Aorta (tissue), 5 donors: Measurements from ENCODE around the gene MPST. TPM values are rescaled to one million over a fixed set of nuclear protein-coding genes. Genes with fewer than 3 reads are reported as not detected.

Source experiments
- ATAC-seq: fragments of 200-7000 bp; cut with Tn5 transposase; one replicate; pipeline ENCODE4 v1.9.1; 2022; ENCODE audit warnings: moderate library complexity; ENCODE audit not compliant: low FRiP score
- DNase-seq, 2 donors: peaks; one replicate each; pipeline ENCODE4 v3.0.0-alpha.2; 2020
- H3K27ac ChIP-seq, 2 donors: one replicate each; pipeline ENCODE4 v1.5.1; 2013; ENCODE audit warnings: low read length in 2 of 2, mild to moderate bottlenecking in 2 of 2, moderate library complexity in 2 of 2, control low read depth in 1 of 2, inconsistent platforms in 1 of 2, low read depth in 1 of 2
- H3K27me3 ChIP-seq, 2 donors: one replicate each; pipeline ENCODE4 v1.6.1; 2013; ENCODE audit warnings: control low read depth in 1 of 2, low read length in 1 of 2, mild to moderate bottlenecking in 1 of 2, moderate library complexity in 1 of 2; ENCODE audit not compliant: insufficient read depth in 2 of 2, control insufficient read depth in 1 of 2
- H3K36me3 ChIP-seq, 2 donors: one replicate each; pipeline ENCODE4 v1.6.1; 2013; ENCODE audit warnings: control low read depth in 1 of 2, low read length in 1 of 2, mild to moderate bottlenecking in 1 of 2; ENCODE audit not compliant: insufficient read depth in 2 of 2, control insufficient read depth in 1 of 2
- H3K4me1 ChIP-seq, 2 donors: one replicate each; pipeline ENCODE4 v1.6.1; 2013; ENCODE audit warnings: low read length in 2 of 2, control low read depth in 1 of 2, mild to moderate bottlenecking in 1 of 2, moderate library complexity in 1 of 2; ENCODE audit not compliant: insufficient read depth in 2 of 2, control insufficient read depth in 1 of 2
- H3K4me3 ChIP-seq, 2 donors: one replicate each; pipeline ENCODE4 v1.5.1; 2013; ENCODE audit warnings: low read length in 2 of 2, control low read depth in 1 of 2, mild to moderate bottlenecking in 1 of 2
- H3K9me3 ChIP-seq: one replicate; pipeline ENCODE4 v1.6.1; 2013; ENCODE audit warnings: mild to moderate bottlenecking, low read length; ENCODE audit not compliant: control insufficient read depth
- WGBS, 2 donors: extraction: QIAGEN DNeasy Blood & Tissue Kit; methylation state at CpG; one replicate each; pipeline ENCODE4 v1.1.7; 2013; 5-methylcytosine and 5-hydroxymethylcytosine counted together
- intact Hi-C, 2 donors: fragments of 100-400 bp; cut with DNase I; formaldehyde crosslinking; loops; one replicate each; pipeline versions ENCODE4 v1.14.2 to v1.15.0; 2022
- polyA plus RNA-seq, 2 donors: library from polyadenylated mRNA; stranded (reverse); fragments of 200-250 nt; gene quantifications; one replicate each; pipeline ENCODE4 v1.2.3, GENCODE V29; 2013
- total RNA-seq, 2 donors: library from RNA; stranded (reverse); fragmentation: NEBNext Ultra II Directional; extraction: Animal tissue kit (Norgen Biotek cat#: 25700); gene quantifications; one replicate each; pipeline ENCODE4 v1.2.1, GENCODE V29; 2021
- donor health status: healthy with polysubstance abuse.
- donor health status: Bipolar disorder and iron deficiency.
- donor health status: DM: no; HTN: no; CAD: no.
- donor health status: DM: no; HTN: no; CAD: no.
- donor health status: DM: yes; HTN: yes; CAD: no.

The MPST gene
- total and polyA plus RNA-seq, 4 donors, result 30.8 to 102 (median 46.8) TPM

DNA sequence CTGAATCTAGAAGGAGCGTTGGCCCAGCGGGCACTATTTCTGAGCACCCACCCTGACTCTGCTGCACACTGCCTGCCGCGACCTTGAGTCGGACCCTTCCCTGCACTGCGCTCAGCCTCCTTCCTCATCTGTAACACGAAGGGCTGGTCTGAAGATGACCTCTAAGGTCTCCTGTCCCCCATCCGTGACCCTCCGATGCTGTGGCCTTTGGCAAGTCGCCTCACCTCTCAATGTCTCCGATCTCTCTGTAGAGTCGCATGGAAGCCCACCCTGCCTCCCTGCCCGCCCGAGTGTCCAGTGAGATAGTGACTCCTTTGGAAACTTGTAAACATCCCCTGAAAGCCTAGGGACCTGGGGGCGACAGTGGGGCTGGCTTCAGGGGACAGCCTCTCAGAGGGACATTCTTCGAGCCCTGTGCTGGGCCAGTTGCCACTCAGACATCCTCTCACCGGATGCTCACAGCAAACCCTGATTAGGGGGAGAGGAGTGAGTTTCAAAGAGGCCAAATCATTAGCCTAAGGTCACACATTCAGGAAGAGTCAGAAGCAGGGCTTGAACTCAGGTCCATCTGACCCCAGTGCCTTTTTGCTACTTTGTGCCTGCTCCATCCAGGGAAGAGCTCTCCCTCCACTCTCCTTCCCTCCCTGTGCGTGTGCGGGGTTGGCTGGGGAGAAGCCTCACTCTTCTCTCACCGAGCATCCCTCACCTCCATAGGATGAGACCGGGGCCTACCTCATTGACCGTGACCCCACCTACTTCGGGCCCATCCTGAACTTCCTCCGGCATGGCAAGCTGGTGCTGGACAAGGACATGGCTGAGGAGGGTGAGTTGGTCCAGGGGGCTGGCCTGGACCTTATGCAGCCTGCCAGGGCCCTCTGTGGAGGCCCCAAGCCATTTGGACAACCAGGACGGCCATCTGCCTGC, 33.1 kb downstream of the MPST start:
- H3K9me3 ChIP-seq, result no peaks in the 10 kb centered on the region
- no peak for ATAC-seq
- peak overlapping the region in 1 of 2 donors; percentile 74 for H3K4me3 ChIP-seq
- 72 to 75% methylated on average over 25 of the region's 25 CpGs for WGBS, 2 donors
- DNase-seq, result no peak
- H3K27me3 ChIP-seq, result no peaks in the 10 kb centered on the region
- H3K4me1 ChIP-seq, result no peaks in the 10 kb centered on the region
- peaks cover 0 to 5% of the 10 kb centered on the region in 2 donors for H3K36me3 ChIP-seq
- H3K27ac ChIP-seq, result no peak overlapping the region
- intact Hi-C loops, result no loop called here

DNA sequence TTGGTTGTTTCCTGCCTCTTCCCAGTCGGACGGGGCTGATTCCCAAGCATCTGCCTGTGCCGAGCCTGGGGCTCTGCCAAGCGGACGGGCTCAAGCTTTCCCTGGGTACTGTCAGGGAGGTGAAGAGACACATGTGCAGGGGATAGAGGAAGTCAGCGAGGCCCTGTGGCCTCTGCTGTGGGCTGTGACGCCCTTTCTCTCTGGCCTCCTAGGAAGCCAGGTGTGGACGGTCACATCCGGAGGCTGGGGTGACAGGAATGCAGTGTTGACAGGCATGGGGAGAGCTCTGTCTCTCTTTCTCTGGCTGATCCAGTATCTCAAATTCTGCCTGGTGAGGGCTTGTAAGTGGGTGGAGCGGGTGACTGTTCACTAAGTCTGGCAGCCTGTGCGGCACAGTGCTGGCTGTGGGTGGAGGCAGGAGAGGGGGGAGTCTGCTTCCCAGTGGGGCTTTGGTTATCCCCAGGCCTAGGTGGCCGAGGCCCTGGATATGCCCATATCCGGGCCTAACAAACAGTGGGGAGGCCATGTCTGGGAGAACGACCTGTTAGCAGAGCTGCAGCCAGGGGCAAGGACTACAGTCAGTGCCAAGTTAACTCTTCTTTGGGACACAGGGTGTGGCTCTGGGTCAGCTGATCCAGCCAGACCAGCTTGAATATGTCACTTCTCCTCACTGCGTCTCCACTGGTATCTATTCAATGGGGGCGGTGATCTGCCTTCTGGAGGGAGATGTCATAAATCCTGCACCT, 33.9 kb downstream of the MPST start:
- intact Hi-C loops, result no loop called here
- Histone ChIP-seq H3K4me1 (no peaks in the 10 kb centered on the region), H3K9me3 (no peaks in the 10 kb centered on the region), H3K36me3 (peaks cover 0 to 5% of the 10 kb centered on the region in 2 donors), H3K27ac (no peak overlapping the region), H3K27me3 (no peaks in the 10 kb centered on the region), H3K4me3 (no peak overlapping the region)
- DNase-seq, result no peak
- 88% methylated on average over 16 of the region's 16 CpGs for WGBS, 2 donors
- no peak for ATAC-seq

DNA sequence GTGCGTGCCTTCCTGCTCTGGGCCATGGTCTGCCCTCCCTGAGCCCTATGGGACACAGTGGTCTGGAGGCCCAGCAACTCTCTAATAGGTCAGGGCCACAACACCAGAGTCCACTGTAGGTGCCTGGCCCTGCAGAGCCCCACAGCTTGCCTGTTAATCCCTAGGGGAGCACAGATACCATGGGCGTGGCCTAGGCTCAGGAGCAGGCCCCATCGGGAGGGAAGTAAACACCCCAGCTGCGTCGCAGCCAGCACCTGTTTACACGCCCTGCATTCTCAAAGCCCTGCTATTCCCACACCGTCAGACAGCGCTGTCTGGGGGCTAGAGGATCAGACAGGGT, 34.5 kb downstream of the MPST start:
- ATAC-seq, result no peak
- Histone ChIP-seq H3K9me3 (no peaks in the 10 kb centered on the region), H3K4me1 (no peaks in the 10 kb centered on the region), H3K4me3 (no peak overlapping the region), H3K27me3 (no peaks in the 10 kb centered on the region), H3K36me3 (peaks cover 0 to 5% of the 10 kb centered on the region in 2 donors), H3K27ac (no peak overlapping the region)
- 88 to 89% methylated on average over 8 of the region's 8 CpGs for WGBS, 2 donors
- no peak for DNase-seq
- intact Hi-C loops, result no loop called here

GRCh38 chr22:37054600-37055365, 35.2 kb downstream of the MPST start:
- no peak for DNase-seq
- Histone ChIP-seq H3K27ac (no peak overlapping the region), H3K9me3 (no peaks in the 10 kb centered on the region), H3K27me3 (no peaks in the 10 kb centered on the region), H3K4me1 (no peaks in the 10 kb centered on the region), H3K36me3 (peaks cover 0 to 5% of the 10 kb centered on the region in 2 donors), H3K4me3 (no peak overlapping the region)
- intact Hi-C loops, result no loop called here
- ATAC-seq, result no peak
- 93 to 94% methylated on average over 20 of the region's 20 CpGs for whole genome bisulfite sequencing, 2 donors

DNA sequence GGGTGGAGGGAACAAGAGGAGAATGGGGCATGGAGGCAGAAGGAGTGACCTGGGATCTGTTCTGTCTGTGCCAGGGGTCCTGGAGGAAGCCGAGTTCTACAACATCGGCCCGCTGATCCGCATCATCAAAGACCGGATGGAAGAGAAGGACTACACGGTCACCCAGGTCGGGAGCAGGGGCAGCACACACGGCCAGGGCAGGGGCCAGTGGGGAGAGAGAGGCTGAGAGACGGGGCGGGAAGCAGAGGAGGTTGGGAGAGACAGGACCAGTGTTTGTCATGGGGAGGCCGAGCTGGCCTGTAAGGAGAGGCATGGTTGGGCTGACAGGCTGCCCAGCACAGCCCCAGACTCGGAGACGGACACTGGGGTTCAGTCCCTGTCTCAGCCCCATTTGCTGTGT, 36.7 kb downstream of the MPST start:
- Histone ChIP-seq H3K27ac (no peak overlapping the region), H3K4me1 (no peaks in the 10 kb centered on the region), H3K36me3 (peaks cover 0 to 6% of the 10 kb centered on the region in 2 donors), H3K27me3 (no peaks in the 10 kb centered on the region), H3K4me3 (no peak overlapping the region), H3K9me3 (no peaks in the 10 kb centered on the region)
- no peak for DNase-seq
- no peak for ATAC-seq
- WGBS, 2 donors, result 97% methylated on average over 13 of the region's 13 CpGs
- intact Hi-C loops, result no loop called here

- Histone ChIP-seq H3K36me3 (peaks cover 0 to 6% of the 10 kb centered on the region in 2 donors), H3K27me3 (no peaks in the 10 kb centered on the region), H3K9me3 (no peaks in the 10 kb centered on the region), H3K27ac (no peak overlapping the region), H3K4me3 (no peak overlapping the region), H3K4me1 (no peaks in the 10 kb centered on the region)
- WGBS, 2 donors, result 84 to 93% methylated on average over 9 of the region's 9 CpGs
- no peak for DNase-seq
- no peak for ATAC-seq
- intact Hi-C loops, result no loop called here
Observed at GRCh38 chr22:37057226-37057625, 37.7 kb downstream of the MPST start.

DNA sequence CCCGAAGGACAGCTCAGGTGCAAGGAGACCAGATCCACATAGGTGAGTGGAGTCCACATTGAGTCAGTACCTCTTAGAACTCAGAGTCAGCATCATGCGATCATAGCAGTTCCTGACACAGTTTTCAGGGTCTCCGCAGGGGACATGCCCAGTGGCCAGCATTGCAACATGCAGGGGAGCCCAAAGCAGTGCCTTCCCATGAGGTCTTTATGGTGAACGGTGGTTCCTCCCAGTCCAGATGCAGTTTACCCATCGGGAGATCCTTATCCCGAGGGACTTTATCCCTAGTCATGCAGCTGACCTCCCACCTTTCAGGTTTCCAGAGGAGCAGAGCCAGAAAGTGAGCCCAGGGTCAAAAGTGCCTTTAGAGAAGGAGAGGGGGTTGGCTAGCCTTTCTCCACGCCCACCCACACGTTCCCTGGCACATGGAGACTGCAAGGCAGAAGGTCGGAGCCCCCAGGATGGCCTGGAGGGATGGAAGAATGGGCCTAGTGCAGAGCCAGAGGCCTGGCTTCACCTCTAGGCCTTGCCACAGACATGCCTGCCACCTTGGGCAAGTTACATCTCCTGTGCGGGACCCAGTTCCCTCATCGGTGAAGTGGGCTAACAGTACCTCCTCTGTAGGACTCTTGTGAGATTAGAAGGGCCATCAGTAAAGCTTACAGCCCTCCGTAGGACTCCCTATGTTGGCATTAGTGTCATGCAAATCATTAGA, 38.4 kb downstream of the MPST start:
- no peak overlapping the region for H3K4me3 ChIP-seq
- intact Hi-C loops, result no loop called here
- DNase-seq, result no peak
- no peaks in the 10 kb centered on the region for H3K27me3 ChIP-seq
- ATAC-seq, result no peak
- H3K27ac ChIP-seq, result no peak overlapping the region
- H3K36me3 ChIP-seq, result peaks cover 0 to 6% of the 10 kb centered on the region in 2 donors
- no peaks in the 10 kb centered on the region for H3K9me3 ChIP-seq
- 88 to 89% methylated on average over 12 of the region's 12 CpGs for WGBS, 2 donors
- H3K4me1 ChIP-seq, result no peaks in the 10 kb centered on the region
